ENCODE results near the gene SLC24A2.
"Not testable (repeated sequence)": the region's sequence is repeated elsewhere in the genome, so short reads cannot be mapped to it uniquely, and the experiment has no call there.

Gene SLC24A2

DNA sequence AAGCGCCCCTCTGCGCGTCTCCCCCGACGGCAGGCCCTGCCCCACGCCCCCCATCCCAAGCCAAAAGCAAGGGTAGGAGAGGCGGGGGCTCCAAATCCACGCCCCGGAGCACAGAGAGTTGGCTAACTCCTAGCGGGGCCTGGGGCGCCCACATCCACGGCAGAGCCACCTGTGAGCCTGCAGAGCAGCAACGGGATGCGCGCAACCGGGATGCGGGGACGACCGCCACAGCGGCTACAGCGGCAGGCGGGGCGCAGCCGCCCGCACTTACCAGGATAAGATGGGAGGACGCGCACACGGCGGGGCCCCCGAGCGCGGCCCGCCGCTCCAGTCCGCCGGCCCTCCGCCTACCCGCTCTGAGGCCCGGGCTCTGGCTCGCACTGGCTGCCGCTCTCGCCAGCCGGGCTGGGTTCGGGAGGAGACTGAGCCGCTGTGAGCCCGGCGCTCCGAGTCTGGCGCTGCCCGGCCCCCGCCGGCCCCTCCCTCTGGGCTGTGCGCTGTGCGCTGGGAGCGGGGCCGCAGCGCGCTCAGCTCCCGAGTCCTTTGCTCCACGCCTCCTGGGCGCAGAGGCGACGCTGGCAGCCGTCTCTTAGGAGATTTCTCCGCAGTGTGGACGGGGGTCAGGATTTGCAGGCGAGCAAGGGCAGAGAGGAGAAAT is at the start of gene SLC24A2:
Gene SLC24A2 (minus strand): TSS at position 424 of the 658 bp plus-strand sequence.
- DNase-seq (ENCODE audit: low read depth in 2 of 2) = no peak

DNA sequence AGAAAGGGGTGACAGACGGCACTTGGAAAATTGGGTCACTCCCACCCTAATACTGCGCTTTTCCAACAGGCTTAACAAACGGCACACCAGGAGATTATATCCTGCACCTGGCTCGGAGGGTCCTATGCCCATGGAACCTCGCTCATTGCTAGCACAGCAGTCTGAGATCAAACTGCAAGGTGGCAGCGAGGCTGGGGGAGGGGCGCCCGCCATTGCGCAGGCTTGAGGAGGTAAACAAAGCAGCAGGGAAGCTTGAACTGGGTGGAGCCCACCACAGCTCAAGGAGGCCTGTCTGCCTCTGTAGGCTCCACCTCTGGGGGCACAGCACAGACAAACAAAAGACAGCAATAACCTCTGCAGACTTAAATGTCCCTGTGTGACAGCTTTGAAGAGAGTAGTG is 44.5 kb upstream of the SLC24A2 start:
- DNase-seq (ENCODE audit: low read depth in 2 of 2) = not testable (repeated sequence)

DNA sequence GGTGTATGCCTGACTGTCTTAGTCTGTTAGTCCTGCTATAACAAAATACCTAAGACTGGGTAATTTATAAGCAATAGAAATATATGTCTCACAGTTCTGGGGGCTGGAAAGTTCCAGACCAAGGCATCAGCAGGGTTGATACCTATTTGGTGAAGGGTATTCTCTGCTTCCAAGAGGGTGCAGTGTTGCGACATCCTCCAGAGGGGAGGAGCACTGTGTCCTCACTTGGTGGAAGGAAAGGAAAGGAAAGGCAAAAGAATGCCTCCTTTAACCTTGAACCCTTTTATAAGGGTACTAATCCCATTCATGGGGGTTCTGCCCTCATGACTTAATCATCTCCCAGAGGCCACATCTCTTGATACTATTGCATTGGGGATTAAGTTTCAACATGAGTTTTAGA is 42.0 kb upstream of the SLC24A2 start:
- DNase-seq (ENCODE audit: low read depth in 2 of 2) = no peak

DNA sequence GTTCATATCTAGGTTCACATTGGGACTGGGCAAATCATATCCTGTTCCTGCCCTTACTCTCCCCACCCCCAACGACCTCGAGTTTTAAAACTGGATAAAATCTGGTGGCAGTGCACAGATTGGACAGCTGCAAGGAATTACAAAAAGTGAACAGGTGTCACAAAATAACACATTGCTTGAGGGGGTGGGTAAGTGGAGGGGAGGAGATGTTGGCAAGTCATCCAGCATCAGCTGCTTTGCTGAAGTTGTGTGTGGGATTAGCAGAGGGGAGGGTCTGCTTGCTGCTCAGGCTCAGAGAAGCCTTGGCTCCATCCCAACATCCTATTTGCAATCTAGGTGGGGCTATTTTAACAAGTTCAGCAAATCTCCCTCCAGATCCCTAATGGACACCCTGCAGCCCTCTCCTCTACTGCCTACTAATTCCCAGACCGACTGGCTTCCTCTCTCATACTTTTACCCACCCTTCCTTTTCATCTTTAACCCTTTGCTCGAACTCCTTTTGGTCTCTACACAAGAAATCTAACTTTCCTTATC is 39.8 kb upstream of the SLC24A2 start:
- no peak for DNase-seq (ENCODE audit: low read depth in 2 of 2)

DNA sequence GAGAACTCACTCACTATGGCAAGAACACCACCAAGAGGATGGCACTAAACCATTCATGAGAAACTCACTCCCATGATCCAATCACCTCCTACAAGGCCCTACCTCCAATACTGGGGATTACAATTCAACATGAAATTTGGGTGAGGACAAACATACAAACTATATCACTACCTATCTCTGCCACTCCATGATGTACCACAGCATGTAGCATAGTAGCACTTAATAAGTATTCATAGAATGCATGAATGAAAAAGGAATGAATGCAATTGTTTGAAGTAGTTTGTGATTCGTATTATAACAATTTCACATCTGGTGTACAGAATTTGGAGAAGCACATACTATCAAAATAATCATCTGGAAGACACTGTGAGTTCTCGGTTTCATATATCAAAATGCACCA is 27.9 kb upstream of the SLC24A2 start:
- DNase-seq (ENCODE audit: low read depth in 2 of 2) = no peak

DNA sequence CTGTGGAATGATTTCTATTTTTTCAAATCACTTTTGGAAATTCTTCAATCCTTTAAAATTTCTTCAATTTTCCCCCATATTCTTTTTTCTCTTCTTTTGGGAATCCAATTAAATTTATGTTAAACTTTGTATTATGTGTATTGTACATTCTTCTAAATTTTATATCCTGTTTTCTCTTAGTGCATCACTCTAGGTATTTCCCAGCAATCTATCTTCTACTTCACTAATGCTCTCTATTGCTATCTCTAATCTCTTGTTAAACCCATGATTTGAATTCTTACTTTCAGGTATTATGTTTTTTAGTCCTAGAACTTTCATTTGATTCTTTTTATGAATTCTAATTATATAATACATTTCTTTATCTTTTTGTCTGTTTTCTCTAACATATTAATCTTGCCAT is 23.4 kb upstream of the SLC24A2 start:
- DNase-seq (ENCODE audit: low read depth in 2 of 2) = no peak

DNA sequence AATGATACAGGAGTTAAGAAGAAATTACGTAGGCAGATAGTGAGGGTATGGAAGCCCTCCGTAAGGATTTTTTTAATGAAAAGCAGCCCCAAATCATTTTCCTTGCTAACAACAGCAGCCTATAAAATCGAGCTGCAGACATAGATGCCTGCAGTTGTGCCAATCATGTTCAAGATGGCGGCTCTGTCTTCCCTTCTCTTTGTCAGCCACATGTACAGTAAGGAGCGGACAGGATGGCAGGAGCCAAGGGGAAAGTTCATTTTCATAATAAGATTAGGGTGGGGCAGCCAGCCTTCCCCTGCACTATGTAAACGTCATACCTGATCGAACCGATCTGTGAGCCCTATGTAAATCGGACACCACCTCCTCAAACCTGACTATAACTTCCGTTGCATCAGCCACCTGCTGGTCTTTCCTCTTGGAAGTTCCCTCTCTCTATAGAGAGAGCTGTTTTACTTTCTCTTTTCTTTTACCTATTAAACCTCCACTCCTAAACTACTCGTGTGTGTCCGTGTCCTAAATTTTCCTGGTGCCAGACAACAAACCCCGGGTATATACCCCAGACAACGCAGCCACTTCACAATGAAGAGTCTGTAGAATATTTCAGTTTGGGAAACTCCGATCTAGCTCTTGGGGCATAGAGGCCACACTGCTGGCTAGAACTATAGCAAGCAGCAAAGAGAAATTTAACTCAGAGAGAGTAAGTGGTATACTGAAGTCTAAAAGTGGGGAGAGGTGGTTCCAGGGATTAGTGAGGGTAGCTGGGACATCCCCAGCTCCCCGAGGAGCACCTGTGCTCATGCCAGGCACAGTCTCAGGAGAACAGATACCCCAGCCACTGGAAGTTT is 20.8 kb upstream of the SLC24A2 start:
- no peak for DNase-seq (ENCODE audit: low read depth in 2 of 2)

DNA sequence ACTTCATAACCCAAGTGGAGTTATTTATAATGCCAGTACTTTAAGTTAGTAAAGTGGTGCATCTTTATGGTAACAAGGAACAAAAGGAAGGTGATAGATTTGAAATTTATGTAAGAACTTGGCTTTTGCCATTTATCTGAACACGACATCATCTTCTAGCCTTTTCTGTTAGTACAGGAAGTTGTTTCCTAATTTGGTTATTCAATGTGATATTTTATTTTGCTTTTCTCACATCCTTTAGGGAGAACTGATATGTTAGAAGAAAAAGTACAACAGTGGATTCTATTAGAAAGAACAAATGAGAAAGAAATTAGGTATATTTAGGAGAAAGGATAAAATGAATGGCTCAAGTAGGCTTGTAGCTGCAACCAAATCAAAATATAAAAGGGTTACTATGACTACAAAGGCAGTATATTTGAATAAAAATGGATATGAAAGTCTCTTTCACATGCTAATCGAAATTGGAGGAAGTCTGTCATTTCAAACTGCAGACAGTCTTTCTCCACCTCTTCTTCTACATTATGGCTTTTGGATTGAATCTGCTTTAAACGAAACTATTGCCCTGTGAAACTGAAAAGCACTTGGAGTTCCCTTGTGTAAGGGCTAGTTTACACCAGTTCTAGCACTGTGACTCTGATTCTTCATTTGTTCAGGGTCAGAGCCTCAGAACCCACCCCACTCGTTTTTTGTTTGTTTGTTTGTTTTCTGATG is 18.5 kb upstream of the SLC24A2 start:
- no peak for DNase-seq (ENCODE audit: low read depth in 2 of 2)

DNA sequence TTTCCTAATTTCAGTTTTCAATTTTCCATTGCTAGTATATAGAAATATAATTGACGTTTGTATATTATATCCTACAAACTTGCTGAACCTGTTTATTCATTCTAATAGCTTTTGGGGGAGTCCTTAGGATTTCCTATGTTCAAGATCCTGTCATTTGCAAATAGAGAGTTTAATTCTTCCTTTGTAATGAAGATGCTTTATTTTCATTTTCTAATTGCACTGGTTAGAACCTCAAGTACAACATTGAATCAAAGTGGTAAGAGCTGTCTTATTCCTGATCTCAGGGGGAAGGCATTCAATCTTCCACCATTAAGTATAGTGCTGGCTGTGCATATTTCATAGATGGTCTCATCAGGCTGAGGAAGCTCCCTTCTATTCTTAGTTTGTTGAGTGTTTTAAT is 15.6 kb upstream of the SLC24A2 start:
- DNase-seq (ENCODE audit: low read depth in 2 of 2) = no peak

DNA sequence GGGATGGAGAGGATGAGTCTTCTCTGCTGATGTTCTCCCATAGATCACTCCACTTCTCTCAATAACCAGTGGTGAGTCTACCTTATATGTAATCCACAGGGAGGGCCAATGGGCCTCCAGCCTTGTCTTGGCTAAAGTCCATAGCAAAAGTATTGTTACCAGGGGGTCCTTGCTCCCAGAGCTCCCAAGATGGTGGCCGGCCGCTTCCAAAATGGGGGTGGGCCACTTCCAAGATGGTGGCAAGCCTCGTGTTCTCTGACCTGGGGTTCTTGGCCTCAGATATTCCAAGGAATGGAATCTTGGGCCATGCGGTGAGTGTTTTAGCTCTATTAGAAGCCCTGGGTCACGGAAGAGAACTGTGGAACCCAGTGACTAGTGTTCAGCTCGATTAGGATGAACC is 12.0 kb upstream of the SLC24A2 start:
- DNase-seq (ENCODE audit: low read depth in 2 of 2) = no peak

DNA sequence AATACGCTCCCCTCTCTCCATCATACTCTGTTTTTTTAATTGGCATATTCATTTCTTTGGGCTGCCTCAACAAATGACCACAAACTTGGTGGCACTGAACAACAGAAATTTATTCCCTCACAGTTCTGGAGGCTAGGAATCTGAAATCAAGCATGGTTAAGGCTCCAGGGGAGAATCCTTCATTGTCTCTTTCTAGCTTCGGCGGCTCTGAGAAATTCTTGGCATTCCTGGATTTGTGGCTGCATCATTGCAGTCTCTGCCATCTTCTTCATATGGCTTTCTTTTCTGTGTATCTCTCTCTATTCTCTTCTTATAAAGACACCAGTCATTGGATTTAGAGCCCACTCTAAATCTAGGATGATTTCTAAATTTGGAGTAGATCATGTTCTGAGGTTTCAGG is 10.9 kb upstream of the SLC24A2 start:
- DNase-seq (ENCODE audit: low read depth in 2 of 2) = no peak

DNA sequence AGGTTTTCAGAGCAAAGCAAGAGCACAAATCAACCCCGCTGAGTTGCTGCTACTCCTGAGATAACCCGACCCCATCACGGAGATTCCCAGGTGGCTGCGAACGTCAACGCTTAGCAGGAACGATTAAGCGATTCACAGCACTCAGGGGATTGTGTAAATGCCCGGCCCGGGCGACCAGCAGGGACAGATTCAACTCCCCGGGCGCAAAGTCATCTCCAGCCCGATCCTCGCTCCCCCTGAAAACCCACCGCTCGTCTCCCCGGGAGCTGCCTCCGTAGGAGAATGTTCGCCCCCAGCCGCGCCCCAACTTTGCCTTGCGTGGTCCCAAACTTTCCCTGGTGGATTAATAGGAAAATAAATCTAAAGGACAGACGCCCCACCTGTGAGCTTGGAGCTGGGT is 685 bp downstream of the SLC24A2 start:
- no peak for DNase-seq (ENCODE audit: low read depth in 2 of 2)

DNA sequence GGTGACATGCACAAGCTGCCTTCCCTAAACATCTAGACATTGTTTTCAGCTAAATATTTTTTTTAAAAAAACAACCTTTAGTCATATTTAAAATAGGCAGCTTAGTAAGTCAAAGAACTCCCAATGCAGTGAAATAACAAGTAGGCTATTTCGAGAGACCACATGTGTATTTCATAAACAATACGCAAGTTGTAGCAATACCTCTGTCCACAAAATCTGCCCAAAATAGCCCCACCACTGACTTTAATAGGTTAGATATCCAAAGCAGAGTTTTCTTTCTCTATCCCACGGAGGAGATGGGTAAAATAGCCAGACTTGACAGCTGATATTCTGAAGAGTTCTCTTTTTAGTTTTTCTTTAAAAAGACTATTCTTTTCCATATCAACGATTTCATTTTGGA is 1.2 kb downstream of the SLC24A2 start:
- DNase-seq (ENCODE audit: low read depth in 2 of 2) = no peak

DNA sequence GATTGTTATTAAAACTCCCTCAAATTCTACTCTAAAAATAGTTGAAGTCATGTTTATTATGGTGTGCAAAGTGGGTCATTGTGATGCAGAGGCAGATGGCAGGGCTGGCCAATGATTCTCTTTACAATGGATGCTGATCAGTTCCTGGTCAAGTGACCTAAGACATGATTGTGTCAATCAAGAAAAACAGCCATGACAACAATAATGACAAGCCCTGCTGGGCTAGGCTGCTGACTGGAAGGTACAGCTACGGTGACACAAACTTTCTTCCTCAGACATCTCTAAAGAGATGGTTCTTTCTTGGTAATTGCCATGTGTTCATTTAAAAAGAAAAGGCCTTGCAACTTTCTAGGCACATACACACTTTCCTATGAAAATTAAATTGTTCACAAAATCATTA is 3.6 kb downstream of the SLC24A2 start:
- DNase-seq (ENCODE audit: low read depth in 2 of 2) = no peak

DNA sequence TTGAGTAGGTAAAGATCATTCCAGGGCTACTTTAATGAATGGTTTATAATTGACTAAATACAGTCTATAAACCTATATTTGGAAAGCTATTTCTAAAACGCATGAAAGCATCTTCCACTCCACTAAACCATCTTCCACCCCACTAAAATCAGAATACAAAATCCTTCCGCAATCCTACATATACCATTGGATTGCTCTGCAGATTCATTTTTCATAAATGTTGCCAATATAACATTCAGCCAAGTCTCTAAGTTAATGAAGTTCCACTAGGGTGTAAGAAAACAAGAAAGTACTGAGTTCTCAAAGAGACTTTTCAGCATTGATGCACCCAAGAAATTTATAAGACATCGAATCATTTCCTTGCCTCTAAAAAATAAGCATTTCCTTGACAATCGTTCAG is 4.7 kb downstream of the SLC24A2 start:
- DNase-seq (ENCODE audit: low read depth in 2 of 2) = no peak

DNA sequence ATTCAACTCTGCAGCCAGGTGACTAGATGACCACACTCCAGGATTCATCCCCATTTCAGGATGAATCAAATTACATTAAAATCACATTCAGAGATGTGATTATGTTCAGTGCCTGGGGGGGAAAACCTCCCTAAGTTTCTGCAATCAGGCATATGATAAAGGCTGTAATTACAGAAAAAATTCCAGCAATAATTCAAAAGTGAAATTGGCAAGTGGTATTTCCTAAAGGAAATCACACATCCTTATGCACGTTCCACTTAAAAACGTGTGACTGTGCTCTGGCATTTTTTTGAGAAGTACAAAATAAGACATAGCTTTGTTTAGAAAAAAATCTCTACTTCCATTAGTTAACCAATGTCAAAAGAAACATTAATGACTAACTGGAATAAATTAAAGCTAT is 5.3 kb downstream of the SLC24A2 start:
- no peak for DNase-seq (ENCODE audit: low read depth in 2 of 2)

DNA sequence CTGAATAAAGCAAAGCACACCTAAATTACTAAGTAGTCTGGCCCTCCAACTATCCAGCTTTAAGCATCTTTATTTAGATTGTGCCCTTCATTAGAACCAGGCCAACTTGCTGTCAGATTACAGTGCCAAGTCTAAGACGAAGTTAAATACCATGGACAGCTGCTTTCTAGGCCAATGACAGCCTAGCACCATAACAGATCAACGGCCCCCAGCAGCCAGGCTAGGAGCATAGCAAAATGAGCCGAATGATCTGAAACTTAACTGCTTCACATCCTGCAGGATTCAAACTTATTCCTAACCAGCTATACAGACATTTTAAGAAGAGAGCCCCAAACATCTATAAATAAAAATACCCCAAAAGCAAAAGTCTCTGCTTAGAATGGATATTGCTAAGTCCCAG is 6.8 kb downstream of the SLC24A2 start:
- no peak for DNase-seq (ENCODE audit: low read depth in 2 of 2)

DNA sequence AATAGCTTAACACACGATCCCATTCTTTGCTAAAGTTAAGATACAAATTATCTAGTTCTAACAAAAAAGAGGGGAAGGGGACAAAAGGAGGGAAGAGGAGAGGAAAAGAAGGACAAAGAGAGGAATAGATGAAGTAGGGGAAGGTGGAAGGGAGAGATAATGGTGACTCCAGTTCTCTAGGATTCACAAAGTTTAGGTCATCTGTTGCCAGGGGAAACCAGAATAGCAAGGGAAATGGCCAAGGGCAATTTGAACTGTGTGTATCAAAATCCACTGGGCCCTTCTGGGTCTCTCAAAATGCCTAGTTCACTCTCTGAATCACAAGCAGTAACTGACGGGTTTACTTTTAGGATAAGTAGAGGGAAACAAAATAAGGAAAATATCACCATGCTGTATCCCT is 7.6 kb downstream of the SLC24A2 start:
- DNase-seq (ENCODE audit: low read depth in 2 of 2) = no peak

DNA sequence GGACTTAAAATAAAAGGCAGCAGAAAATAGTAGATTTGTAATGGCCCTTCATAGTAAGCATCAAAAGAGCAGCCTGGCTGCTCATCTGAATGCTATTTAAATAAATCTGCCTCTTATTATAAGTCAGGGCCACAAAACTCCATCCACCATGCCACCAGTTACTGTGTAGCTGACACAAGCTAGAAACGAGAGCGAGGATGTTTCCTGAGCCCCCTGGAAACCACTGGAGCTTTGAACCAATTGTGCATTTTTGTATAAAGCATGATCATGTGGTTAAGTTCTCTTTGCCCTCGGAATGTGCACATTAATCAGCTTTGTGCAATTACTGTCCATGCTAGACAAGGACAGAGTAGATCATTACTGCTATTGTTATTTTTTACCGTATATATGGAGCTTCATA is 17.4 kb downstream of the SLC24A2 start:
- no peak for DNase-seq (ENCODE audit: low read depth in 2 of 2)

DNA sequence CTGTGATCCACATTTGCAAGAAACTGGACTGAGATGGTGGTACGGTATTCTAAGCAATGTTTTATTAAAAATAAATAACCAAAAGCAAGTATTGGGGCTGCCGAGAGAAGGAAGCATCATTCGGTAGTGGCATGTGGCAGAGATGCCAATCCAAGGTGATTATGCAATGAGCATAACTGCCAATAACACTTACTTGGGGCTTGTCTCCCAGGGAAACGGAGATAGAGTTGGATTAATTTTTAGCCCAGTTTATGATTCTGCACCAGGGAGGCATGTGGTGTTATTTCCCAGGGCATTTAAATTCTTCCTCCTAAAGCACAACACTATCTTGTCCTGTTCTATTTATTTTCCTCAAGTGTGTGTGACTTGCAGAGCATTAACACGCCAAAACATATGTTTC is 17.9 kb downstream of the SLC24A2 start:
- no peak for DNase-seq (ENCODE audit: low read depth in 2 of 2)

DNA sequence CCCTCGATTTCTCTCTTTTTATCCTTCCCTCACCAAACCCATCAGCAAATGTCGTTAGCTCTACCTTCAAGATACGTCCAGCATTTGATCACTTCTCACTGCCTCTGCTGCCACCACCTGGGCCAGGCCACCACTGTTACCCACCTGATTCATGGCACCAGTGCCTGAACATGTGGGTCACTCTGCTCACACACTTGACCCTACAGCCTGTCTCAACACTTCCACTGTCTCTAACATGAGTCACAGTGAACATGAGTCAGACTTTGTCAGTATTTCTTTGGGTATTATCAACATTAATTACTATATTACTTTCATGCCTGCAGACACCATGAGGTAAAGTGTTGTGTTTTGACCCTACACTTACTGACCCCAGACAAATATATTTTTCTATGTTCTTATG is 19.6 kb downstream of the SLC24A2 start:
- no peak for DNase-seq (ENCODE audit: low read depth in 2 of 2)

DNA sequence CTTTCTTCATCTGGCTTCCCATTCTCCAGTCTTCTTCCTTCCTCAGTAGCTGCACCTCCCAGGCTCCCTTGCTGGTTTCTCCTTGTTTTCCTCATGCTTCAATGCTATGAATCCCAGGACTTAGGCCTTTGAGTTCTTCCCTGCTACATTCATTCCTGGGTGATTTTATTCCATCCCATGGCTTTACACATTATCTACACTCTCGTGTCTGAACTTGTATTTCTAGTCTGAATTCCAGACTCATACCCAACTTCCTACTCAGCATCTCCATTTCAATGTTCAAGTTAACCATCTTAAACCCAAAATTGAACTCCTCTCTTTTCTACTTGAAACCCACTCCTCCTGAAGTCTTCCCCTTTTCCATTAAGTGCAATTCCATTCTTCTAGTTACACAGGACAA is 20.0 kb downstream of the SLC24A2 start:
- DNase-seq (ENCODE audit: low read depth in 2 of 2) = no peak

DNA sequence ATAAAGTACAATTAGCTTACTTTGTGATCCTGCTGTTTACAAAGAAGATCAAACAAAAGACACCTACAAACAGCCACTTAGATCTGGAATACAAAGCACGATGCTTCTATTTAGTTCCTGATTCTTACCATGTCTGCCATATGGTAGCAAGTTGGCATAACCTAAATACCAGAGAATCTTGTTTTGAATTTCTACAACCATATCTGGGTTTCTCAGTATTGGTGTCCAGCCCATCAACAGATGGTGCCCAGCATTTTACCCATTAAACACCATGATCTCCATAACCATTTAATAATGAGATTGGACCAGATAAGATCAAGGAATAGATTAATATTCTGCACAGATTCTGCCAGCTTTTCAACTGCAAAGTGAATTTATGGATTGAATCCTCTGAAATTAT is 29.8 kb downstream of the SLC24A2 start:
- DNase-seq (ENCODE audit: low read depth in 2 of 2) = no peak

Data from stimulated activated CD8-positive, alpha-beta memory T cell treated with anti-CD3 and anti-CD28 coated beads, Interleukin-15, amount 100 ng/mL, for 48 hours (primary cell).